SJSA1 (cell line): ENCODE results near the gene MTG1. TPM values are rescaled to one million over a fixed set of nuclear protein-coding genes. Genes with fewer than 3 reads are reported as not detected.
A peak's percentile ranks its signal among the peaks of the same experiment; 100 is the strongest.
"Not testable (repeated sequence)": the region's sequence is repeated elsewhere in the genome, so short reads cannot be mapped to it uniquely, and the experiment has no call there.

Experiments
- DNase-seq, 2 experiments: peaks; one replicate each; pipeline ENCODE4 v3.0.0-alpha.2; 2015 to 2020; ENCODE audit warnings: low spot score in 2 of 2, low read depth in 1 of 2
- H3K27ac ChIP-seq: fragments of 250-450 bp; sonication (Bioruptor Pico); 2 replicates; pipeline ENCODE4 v1.5.1; 2020; ENCODE audit warnings: mild to moderate bottlenecking, moderate library complexity
- H3K27me3 ChIP-seq: fragments of 250-450 bp; sonication (Bioruptor Pico); replicated peaks from 2 replicates; pipeline ENCODE4 v1.5.1; 2020; ENCODE audit warnings: mild to moderate bottlenecking, moderate library complexity
- H3K36me3 ChIP-seq: fragments of 250-450 bp; sonication (Bioruptor Pico); 2 replicates; pipeline ENCODE4 v1.5.1; 2020; ENCODE audit warnings: mild to moderate bottlenecking
- H3K4me1 ChIP-seq: fragments of 250-450 bp; sonication (Bioruptor Pico); replicated peaks from 2 replicates; pipeline ENCODE4 v1.6.1; 2021; ENCODE audit warnings: mild to moderate bottlenecking
- H3K4me3 ChIP-seq: fragments of 250-450 bp; sonication (Bioruptor Pico); 2 replicates; pipeline ENCODE4 v1.5.1; 2020; ENCODE audit warnings: mild to moderate bottlenecking
- H3K9me3 ChIP-seq: fragments of 250-450 bp; sonication (Bioruptor Pico); replicated peaks from 2 replicates; pipeline ENCODE4 v1.5.1; 2020; ENCODE audit warnings: mild to moderate bottlenecking
- total RNA-seq: library from RNA; depleted of rRNA; stranded (reverse); fragments of >200 nt; shearing (Covaris generic); gene quantifications from 2 replicates; pipeline ENCODE4 v1.2.3, GENCODE V29; 2014

MTG1 gene
- total RNA-seq, 1 experiment from 2014 or later: 36.8 TPM

GRCh38 chr10:133365461-133366129 lies 28.4 kb upstream of the MTG1 start:
- no peaks in the 10 kb centered on the region for H3K9me3 ChIP-seq
- no peak for DNase-seq
- H3K36me3 ChIP-seq: peaks cover 64% of the 10 kb centered on the region
- H3K4me3 ChIP-seq: no peak overlapping the region
- no peak overlapping the region for H3K27ac ChIP-seq
- no peaks in the 10 kb centered on the region for H3K27me3 ChIP-seq
- no peaks in the 10 kb centered on the region for H3K4me1 ChIP-seq

- H3K27me3 ChIP-seq: no peaks in the 10 kb centered on the region
- no peak overlapping the region for H3K4me3 ChIP-seq
- H3K4me1 ChIP-seq: no peaks in the 10 kb centered on the region
- peaks cover 65% of the 10 kb centered on the region for H3K36me3 ChIP-seq
- no peaks in the 10 kb centered on the region for H3K9me3 ChIP-seq
- DNase-seq: no peak
- no peak overlapping the region for H3K27ac ChIP-seq
Observed at GRCh38 chr10:133366130-133366478, 27.9 kb upstream of the MTG1 start.

DNA sequence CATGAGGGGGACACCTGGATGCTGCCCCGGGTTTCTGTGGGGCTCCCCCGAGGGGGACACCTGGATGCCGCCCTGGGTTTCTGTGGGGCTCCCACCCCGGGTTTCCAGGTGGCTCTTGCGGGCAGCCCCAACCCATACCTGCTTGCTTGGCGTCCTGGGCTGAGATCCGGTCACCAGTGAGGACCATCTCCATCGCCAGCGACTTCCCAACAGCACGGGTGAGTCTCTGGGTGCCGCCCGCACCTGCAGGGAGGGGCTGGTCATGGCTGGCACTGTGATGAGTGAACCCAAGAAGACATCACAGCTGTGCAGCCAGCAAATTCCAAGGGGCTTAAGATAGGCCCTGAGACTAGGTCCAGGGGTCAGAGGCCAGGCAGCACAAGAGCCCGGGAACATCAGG lies 27.2 kb upstream of the MTG1 start:
- H3K4me1 ChIP-seq: no peaks in the 10 kb centered on the region
- no peak overlapping the region for H3K4me3 ChIP-seq
- H3K9me3 ChIP-seq: no peaks in the 10 kb centered on the region
- H3K36me3 ChIP-seq: peaks cover 64% of the 10 kb centered on the region
- H3K27ac ChIP-seq: no peak overlapping the region
- no peak for DNase-seq
- no peaks in the 10 kb centered on the region for H3K27me3 ChIP-seq

DNA sequence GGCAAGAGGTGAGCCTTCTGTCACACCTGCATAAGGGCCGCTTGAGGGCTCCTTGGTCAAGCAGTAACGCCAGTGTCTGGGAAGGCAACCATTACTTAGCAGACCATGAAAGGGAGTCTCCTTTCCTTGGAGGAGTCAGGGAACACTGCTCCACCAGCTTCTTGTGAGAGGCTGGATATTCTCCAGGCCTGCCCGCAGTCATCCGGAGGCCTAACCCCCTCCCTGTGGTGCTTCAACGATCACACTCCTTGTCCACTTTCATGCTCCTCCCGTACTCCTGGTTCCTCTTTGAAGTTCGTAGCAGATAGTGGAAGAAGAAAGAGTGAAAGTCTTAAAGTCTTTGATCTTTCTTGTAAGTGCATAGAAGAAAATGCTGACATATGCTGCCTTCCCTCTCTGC lies 26.5 kb upstream of the MTG1 start:
- not testable (repeated sequence) for H3K9me3 ChIP-seq, DNase-seq, H3K4me1 ChIP-seq, H3K4me3 ChIP-seq, H3K27me3 ChIP-seq, H3K27ac ChIP-seq
- peaks cover 61% of the 10 kb centered on the region for H3K36me3 ChIP-seq

- H3K4me1 ChIP-seq: no peaks in the 10 kb centered on the region
- H3K27me3 ChIP-seq: no peaks in the 10 kb centered on the region
- no peak for DNase-seq
- peaks cover 55% of the 10 kb centered on the region for H3K36me3 ChIP-seq
- no peak overlapping the region for H3K27ac ChIP-seq
- H3K4me3 ChIP-seq: no peak overlapping the region
- no peaks in the 10 kb centered on the region for H3K9me3 ChIP-seq
Observed at GRCh38 chr10:133368153-133368552, 25.8 kb upstream of the MTG1 start.

DNA sequence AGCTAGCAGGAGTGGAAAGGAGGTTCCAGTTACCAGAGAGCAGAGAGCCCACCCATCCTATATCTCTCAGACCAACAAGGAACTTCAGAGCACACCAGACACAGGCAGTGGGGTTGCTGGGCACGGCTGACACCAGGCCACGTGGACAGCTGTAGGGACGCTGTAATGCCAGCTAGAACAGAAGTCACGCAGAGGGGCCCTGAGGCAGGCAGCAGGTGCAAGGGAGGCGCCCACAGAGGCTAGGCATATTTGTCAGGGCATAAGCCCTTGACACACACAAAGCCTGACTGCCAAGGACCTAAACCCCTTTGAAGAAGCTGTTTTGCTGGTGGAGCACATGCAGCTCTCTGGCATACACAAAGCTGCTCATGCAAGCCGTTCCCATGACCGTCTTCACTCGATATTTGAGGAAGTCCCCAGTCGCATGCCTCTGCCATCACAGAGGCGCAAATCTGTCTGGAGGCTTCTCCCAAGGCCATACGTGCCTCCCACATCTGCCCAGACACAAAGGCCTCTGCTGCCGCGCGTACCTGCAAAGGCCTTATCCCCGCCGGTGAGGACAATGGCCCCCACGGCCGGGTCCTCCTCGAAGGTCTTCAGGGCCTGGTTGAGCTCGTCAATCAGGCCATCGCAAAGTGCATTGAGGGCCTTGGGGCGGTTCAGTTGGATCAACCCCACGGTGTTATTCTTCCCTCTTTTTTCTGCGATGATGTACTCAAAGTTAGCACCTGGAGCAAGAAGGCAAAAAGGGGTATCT lies 23.7 kb upstream of the MTG1 start:
- H3K4me3 ChIP-seq: no peak overlapping the region

GRCh38 chr10:133372507-133372906 lies 21.4 kb upstream of the MTG1 start:
- H3K36me3 ChIP-seq: peaks cover 27% of the 10 kb centered on the region
- H3K9me3 ChIP-seq: no peaks in the 10 kb centered on the region
- DNase-seq: no peak
- H3K4me3 ChIP-seq: peak overlapping the region; percentile 11; the same call in 1 of the 2 replicates
- no peaks in the 10 kb centered on the region for H3K27me3 ChIP-seq
- peaks cover 11% of the 10 kb centered on the region for H3K4me1 ChIP-seq
- H3K27ac ChIP-seq: no peak overlapping the region

More for the DNA sequence above, 23.7 kb upstream of the MTG1 start:
- H3K9me3 ChIP-seq: no peaks in the 10 kb centered on the region
- DNase-seq: no peak
- H3K36me3 ChIP-seq: peaks cover 43% of the 10 kb centered on the region
- H3K27me3 ChIP-seq: no peaks in the 10 kb centered on the region
- H3K27ac ChIP-seq: no peak overlapping the region
- H3K4me1 ChIP-seq: peaks cover 11% of the 10 kb centered on the region

DNA sequence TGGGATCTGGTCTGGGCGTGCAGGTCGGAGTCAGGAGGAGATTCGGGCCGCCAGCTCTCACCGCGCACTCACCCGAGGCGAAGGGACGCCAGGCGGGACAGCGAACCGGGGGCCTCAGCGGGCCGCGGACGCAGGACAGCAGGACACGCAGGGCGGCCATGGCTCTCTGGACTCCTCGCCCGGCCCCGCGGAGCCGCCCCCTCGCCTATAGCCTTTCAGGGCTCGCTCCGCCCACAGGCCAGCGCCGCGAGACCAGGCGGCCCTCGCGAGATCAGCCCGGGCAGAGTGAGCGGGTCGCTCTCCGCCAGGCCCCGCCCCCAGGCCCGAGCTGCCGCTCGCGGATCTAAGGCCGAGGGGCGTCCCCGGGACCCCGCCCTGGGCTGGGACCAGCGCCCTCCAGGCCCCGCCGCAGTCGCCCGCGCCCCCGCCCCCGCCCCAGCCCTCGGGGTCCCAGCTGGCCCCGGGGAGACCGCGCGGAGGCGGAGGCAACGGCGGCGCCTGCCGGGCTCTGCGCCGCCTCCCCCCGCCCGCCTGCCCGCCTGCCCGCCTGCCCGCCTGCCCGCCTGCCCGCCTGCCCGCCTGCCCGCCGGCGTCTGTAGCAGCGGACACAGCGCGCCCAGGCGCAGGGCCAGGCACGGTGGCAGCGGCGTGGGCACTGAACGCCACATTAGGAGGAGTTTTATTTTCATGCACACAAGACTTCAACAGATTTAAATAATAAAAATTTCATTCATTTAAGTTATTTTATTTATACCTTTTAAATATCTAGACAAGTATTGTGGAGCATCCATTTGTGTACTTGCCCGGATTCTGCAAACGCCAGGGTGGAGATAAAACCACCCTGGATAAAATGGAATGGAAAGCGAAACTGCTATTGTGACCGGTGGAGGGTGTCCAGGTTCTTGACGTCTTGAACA lies 20.5 kb upstream of the MTG1 start, which contains the start of gene ECHS1:
TSS of gene ECHS1 (minus strand) at position 181 of the 917 bp plus-strand sequence. CDS start at position 160, 21 bp downstream.
- DNase-seq: peak; percentile 87 to 94
- H3K9me3 ChIP-seq: 0 out of 2 replicates have a peak, but pooled peaks cover 2% of the 10 kb centered on the region
- no peaks in the 10 kb centered on the region for H3K27me3 ChIP-seq
- peaks cover 19% of the 10 kb centered on the region for H3K4me1 ChIP-seq
- peaks cover 24% of the 10 kb centered on the region for H3K36me3 ChIP-seq
- H3K27ac ChIP-seq: peak within 1 kb of the TSS; percentile 80
- H3K4me3 ChIP-seq: peak within 1 kb of the TSS; percentile 81

DNA sequence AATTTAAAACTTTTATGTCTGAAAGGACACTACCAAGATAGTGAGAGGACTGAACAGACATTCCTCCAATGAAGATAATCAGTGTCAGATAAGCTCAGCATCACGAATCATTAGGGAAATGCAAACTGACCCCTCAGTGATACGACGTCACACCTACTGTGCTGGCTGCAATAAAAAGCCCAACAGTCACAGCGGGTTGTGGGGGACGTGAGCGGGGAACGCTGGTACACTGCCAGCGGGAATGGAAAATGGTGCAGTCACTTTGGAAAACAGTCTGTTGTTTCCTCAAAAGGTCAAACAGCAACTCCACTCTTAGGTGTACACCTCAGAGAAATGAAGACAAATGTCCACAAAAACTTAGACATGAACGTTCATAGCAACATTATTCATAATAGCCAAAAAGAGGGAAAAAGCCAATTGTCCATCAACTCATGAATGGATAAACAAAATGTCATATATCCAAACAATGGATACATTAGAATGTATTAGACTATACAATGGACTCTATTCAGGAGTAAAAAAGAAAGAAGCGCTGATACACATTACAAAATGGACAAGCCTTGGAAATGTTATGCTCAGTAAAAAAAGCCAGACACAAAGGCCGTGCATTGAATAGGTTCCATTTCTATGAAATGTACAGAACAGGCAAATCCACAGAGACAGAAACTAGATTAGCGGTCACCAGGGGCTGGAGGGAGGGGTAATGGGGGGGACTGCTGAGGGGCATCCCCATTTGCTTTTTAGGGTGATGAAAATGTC lies 18.4 kb upstream of the MTG1 start:
- Histone ChIP-seq H3K27me3 (no peaks in the 10 kb centered on the region), H3K9me3 (0 out of 2 replicates have a peak, but pooled peaks cover 5% of the 10 kb centered on the region), H3K36me3 (peaks cover 10% of the 10 kb centered on the region), H3K4me3 (no peak overlapping the region), H3K27ac (no peak overlapping the region), H3K4me1 (peaks cover 29% of the 10 kb centered on the region)
- DNase-seq: no peak

GRCh38 chr10:133376183-133376582 lies 17.8 kb upstream of the MTG1 start:
- H3K36me3 ChIP-seq, H3K27me3 ChIP-seq, H3K27ac ChIP-seq, H3K4me3 ChIP-seq, H3K9me3 ChIP-seq, DNase-seq: not testable (repeated sequence)
- peaks cover 29% of the 10 kb centered on the region for H3K4me1 ChIP-seq

GRCh38 chr10:133377025-133377817 lies 16.7 kb upstream of the MTG1 start:
- Histone ChIP-seq H3K4me1 (peaks cover 29% of the 10 kb centered on the region), H3K36me3 (peaks cover 9% of the 10 kb centered on the region), H3K9me3 (0 out of 2 replicates have a peak, but pooled peaks cover 5% of the 10 kb centered on the region), H3K27me3 (no peaks in the 10 kb centered on the region), H3K4me3 (no peak overlapping the region), H3K27ac (no peak overlapping the region)
- no peak for DNase-seq

DNA sequence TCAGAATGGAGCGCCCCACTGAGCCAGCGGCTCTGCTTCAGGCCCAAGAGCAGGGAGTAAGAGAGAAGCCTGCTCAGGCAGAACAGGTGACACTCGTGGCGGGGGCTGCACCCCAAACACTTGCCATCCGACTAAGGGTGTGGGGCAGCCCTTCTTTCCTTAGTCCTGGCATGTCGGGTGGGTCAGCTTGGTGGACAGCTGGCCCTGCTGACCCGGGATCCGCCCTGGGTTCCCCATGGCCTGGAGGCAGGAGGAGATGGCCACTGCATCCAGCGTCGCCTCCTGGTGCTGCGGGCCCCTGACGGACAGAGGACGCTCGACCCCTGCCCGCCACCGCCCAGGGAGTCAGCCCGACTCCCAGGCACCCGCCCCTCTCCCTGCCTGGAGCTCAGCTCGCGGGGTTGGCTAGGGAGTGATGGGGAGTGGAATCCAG lies 16.1 kb upstream of the MTG1 start:
- Histone ChIP-seq H3K27me3 (no peaks in the 10 kb centered on the region), H3K27ac (no peak overlapping the region), H3K36me3 (peaks cover 9% of the 10 kb centered on the region; the same call in 1 of the 2 replicates), H3K4me3 (peak overlapping the region; percentile 69), H3K9me3 (0 out of 2 replicates have a peak, but pooled peaks cover 5% of the 10 kb centered on the region), H3K4me1 (peaks cover 29% of the 10 kb centered on the region)
- no peak for DNase-seq
